ENCODE measurements around the gene MEIS2.
A peak's percentile ranks its signal among the peaks of the same experiment; 100 is the strongest.

MEIS2 gene

DNA sequence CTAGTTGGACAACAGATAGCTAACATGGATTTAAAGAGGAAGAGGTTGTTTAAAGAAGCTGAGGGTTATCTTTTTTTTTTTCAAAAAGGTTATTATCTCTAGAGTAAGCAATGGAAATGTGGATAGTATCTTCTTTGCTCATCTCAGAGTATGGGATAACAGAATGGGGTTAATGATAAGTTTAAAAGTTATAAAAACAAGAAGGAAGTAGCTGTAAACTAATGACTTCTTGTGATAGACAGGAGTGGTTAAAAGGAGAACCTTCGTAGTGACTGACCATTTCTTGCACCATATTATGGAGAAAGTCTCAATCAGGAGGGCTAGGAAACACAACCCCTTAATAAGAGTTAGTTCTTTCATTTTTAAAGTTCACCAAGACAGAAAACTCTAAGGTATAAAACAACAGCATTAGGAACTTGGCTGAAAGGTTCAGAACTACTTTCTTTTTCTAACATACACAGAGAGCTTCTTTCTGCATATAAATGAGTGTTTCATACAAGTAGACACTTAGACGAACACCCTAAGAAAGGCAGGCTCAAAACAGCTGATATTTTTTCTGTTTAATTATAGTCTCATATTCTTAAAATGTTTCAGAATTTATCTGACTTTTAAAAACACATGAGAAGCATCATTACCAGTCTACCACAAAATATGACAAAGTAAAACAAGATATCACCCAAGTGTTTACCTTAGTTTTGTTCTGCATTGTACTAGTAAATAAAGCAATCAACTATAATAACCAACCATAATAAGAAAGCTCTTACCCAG lies 140.0 kb downstream of the MEIS2 start:
- H3K4me3 ChIP-seq (ENCODE audit: low read length): no peak overlapping the region
- no peak for DNase-seq (ENCODE audit: low read depth)
- TF ChIP-seq, protein P1, sequence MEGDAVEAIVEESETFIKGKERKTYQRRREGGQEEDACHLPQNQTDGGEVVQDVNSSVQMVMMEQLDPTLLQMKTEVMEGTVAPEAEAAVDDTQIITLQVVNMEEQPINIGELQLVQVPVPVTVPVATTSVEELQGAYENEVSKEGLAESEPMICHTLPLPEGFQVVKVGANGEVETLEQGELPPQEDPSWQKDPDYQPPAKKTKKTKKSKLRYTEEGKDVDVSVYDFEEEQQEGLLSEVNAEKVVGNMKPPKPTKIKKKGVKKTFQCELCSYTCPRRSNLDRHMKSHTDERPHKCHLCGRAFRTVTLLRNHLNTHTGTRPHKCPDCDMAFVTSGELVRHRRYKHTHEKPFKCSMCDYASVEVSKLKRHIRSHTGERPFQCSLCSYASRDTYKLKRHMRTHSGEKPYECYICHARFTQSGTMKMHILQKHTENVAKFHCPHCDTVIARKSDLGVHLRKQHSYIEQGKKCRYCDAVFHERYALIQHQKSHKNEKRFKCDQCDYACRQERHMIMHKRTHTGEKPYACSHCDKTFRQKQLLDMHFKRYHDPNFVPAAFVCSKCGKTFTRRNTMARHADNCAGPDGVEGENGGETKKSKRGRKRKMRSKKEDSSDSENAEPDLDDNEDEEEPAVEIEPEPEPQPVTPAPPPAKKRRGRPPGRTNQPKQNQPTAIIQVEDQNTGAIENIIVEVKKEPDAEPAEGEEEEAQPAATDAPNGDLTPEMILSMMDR (conservative IDR thresholded peaks at IDR 0.05; ENCODE audit: low read length): no peak

DNA sequence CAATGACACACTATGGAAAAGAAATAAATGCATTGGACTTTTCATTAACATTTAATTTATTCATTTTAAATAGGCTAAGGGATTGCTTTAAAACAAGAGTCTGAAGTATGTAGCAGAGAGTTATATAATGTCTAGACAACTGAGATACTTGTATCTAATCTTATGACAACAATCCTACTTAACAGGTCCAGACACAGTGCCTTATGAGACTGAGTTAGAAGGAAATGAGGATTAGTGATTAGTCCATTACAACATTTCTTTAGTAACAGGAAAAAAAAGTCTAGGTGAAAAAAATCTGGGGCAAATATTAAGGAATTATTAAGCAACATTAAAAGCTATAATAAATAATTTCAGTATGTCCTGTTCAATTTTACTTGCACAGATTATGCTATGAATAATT lies 140.6 kb downstream of the MEIS2 start:
- no peak overlapping the region for H3K4me3 ChIP-seq (ENCODE audit: low read length)
- TF ChIP-seq, protein P1 (conservative IDR thresholded peaks at IDR 0.05; ENCODE audit: low read length): no peak
- no peak for DNase-seq (ENCODE audit: low read depth)

DNA sequence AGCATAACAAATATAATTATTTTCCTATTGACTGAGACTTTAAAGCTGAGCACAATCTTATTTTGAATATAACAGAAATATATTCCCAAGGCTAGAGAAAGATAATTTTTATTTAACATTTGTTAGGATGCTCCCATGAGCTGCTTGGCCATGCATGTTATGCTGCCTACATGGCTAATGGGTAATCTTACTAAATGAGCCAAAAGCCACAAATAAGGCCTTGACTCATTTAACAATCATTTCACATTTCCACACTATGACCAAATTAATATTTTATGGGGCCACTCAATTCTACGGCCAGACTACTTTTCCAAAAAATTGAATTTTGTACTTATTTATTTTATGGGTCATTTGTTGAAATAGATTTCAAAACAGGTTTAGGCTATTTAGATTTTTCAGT lies 141.7 kb downstream of the MEIS2 start:
- no peak overlapping the region for H3K4me3 ChIP-seq (ENCODE audit: low read length)
- DNase-seq (ENCODE audit: low read depth): peak; percentile 35
- TF ChIP-seq, protein P1 (conservative IDR thresholded peaks at IDR 0.05; ENCODE audit: low read length): no peak

DNA sequence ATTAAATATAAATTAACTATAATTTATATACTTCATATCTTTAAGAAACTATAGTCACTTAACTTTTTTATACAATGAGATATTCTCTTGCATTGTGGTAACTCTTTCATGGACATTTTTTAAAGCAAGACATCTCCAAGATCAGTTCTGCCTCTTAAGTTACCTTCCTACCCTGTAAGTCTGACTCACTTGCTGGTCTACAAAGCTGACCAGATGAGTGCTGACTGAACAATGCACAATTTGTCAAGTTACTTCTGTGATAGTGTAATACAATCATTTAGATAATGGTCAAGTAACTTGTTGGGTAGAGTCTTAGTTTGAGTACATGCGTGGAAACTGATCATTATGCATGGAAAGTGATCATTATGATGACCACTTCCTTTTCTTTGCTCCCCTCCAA lies 145.9 kb downstream of the MEIS2 start:
- TF ChIP-seq, protein P1 (conservative IDR thresholded peaks at IDR 0.05; ENCODE audit: low read length): no peak
- no peak for DNase-seq (ENCODE audit: low read depth)
- no peak overlapping the region for H3K4me3 ChIP-seq (ENCODE audit: low read length)

DNA sequence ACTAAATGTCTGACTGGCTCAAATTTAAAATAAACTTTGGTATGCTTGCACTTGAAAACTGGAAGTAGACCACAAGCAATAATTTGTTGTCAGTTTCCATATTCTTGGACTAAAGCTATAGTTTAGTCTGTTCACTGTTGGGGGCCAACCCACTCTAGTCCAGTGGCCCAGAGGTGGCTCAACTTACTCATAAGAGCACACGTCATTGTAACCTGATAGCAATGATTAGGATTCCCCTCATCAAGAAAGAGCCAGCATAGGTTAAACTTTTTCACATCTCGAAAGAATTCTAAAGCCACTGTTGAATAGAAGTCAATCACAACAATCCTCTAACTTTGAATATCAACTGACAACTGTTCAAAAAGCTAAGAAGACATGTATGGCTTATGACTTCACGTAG lies 147.0 kb downstream of the MEIS2 start:
- H3K4me3 ChIP-seq (ENCODE audit: low read length): no peak overlapping the region
- TF ChIP-seq, protein P1 (conservative IDR thresholded peaks at IDR 0.05; ENCODE audit: low read length): no peak
- no peak for DNase-seq (ENCODE audit: low read depth)

DNA sequence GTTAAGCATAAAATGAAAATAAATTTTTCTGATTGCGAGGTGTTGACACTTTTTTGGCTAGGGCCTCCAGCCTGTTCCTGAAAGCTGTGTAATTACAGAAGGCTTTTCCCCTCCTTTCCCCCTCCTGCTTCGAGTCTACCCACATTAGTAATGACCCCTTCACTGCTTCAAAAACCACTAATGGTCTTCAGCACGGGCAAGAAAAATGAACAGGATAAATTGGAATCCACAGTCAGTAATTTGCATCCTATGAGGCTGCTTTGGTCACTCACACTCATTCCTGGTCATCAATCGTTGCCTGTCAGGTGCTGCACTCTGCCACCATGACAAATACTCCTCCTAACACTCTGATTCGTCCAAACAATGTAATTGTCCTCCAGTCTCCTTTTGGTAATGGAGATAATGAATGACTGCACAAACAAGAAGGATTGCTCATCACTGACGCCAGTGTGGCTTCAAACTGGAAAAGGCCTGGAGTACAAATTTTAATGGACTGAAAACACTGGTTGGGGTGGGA lies 148.6 kb downstream of the MEIS2 start:
- DNase-seq (ENCODE audit: low read depth): peak; percentile 93
- TF ChIP-seq, protein P1 (conservative IDR thresholded peaks at IDR 0.05; ENCODE audit: low read length): no peak
- H3K4me3 ChIP-seq (ENCODE audit: low read length): no peak overlapping the region

DNA sequence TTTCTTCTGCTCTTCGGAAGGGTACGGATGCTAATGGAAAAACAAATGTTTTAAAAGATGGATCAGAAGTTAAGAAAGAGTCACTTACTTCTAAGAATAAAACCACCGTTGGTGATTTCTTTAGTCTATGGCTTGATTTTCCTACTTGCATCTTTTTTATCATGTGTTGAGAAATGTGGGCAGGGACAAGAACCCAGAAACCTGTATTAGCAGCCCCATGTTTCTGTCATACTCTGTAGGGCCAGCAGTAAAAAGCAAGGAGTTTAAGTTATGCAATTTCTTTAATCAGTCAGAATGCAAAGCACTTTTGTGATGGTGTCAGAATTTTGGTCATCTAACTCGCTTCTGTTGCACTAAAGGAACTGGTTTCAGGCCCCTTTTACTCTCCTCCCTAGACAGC lies 150.0 kb downstream of the MEIS2 start:
- DNase-seq (ENCODE audit: low read depth): no peak
- TF ChIP-seq, protein P1 (conservative IDR thresholded peaks at IDR 0.05; ENCODE audit: low read length): no peak
- H3K4me3 ChIP-seq (ENCODE audit: low read length): no peak overlapping the region
